HepG2 (cell line): ENCODE results near the gene LYST. TPM values are rescaled to one million over a fixed set of nuclear protein-coding genes. Genes with fewer than 3 reads are reported as not detected.

Experiments used
- ARID2 ChIP-seq: sonication (generic); formaldehyde crosslinking; IDR thresholded peaks from 2 replicates; pipeline ENCODE4 v1.8.1; 2022; ENCODE audit warnings: mild to moderate bottlenecking, missing genetic modification reagents, borderline replicate concordance
- MXD4 ChIP-seq: IDR thresholded peaks from 2 replicates; pipeline ENCODE4 v1.6.1; 2016; ENCODE audit warnings: mild to moderate bottlenecking, missing biosample characterization, missing genetic modification reagents
- PAX8 ChIP-seq: sonication (generic); formaldehyde crosslinking; IDR thresholded peaks from 2 replicates; pipeline ENCODE4 v1.8.0; 2022; ENCODE audit warnings: mild to moderate bottlenecking, missing genetic modification reagents, borderline replicate concordance
- SALL1 ChIP-seq: sonication (generic); formaldehyde crosslinking; IDR thresholded peaks from 2 replicates; pipeline ENCODE4 v1.8.0; 2022; ENCODE audit warnings: mild to moderate bottlenecking, missing genetic modification reagents
- SP5 ChIP-seq: IDR thresholded peaks from 2 replicates; pipeline ENCODE4 v1.6.1; 2016; ENCODE audit warnings: low read depth, borderline replicate concordance
- TAF1 ChIP-seq: sonication (generic); formaldehyde crosslinking; IDR thresholded peaks from 2 replicates; pipeline ENCODE4 v1.4.0; 2020; ENCODE audit warnings: missing genetic modification reagents
- TCF12 ChIP-seq, 2 experiments: fragments of 450-650 bp in 1 of 2; sonication (generic) in 1 of 2; formaldehyde crosslinking in 1 of 2; IDR thresholded peaks; 2 replicates each; pipeline versions ENCODE4 v1.6.1 to v1.8.0; 2017 to 2022; ENCODE audit warnings: antibody characterized with exemption in 1 of 2, mild to moderate bottlenecking in 1 of 2, missing genetic modification reagents in 1 of 2, moderate library complexity in 1 of 2
- ZNF317 ChIP-seq: sonication (generic); formaldehyde crosslinking; IDR thresholded peaks from 2 replicates; pipeline ENCODE4 v1.5.0; 2020; ENCODE audit warnings: mild to moderate bottlenecking, missing genetic modification reagents
- ZNF607 ChIP-seq: sonication (generic); formaldehyde crosslinking; IDR thresholded peaks from 2 replicates; pipeline ENCODE4 v1.5.1; 2020; ENCODE audit warnings: missing genetic modification reagents, mild to moderate bottlenecking, borderline replicate concordance
- ZSCAN31 ChIP-seq: sonication (generic); formaldehyde crosslinking; IDR thresholded peaks from 2 replicates; pipeline ENCODE4 v1.5.0; 2020; ENCODE audit warnings: low read depth, mild to moderate bottlenecking, missing genetic modification reagents
- polyA plus RNA-seq, 8 experiments: library from polyadenylated mRNA; depleted of rRNA in 3 of 8; stranded (reverse) in 7 of 8; unstranded in 1 of 8; fragments of >200 nt; fragmentation: Illumina TruSeq in 4 of 8; extraction: Trizol in 4 of 8; gene quantifications; 2 replicates each; pipeline versions ENCODE4 v1.2.1 to v1.2.3, GENCODE V29; 2011 to 2016; ENCODE audit warnings: low read depth in 4 of 8, missing spikeins in 1 of 8, mixed read lengths in 1 of 8; ENCODE audit not compliant: insufficient read depth in 1 of 8
- total RNA-seq, 5 experiments: library from RNA; depleted of rRNA; stranded (reverse); fragments of >200 nt; fragmentation: Illumina TruSeq; extraction: Trizol; gene quantifications; 2 replicates each; pipeline ENCODE4 v1.2.3, GENCODE V29; 2016; ENCODE audit warnings: low read depth in 1 of 5
- TF ChIP-seq, protein P1 (sequence below): sonication (generic); formaldehyde crosslinking; IDR thresholded peaks from 2 replicates; pipeline ENCODE4 v1.5.1; 2020; ENCODE audit warnings: mild to moderate bottlenecking, missing genetic modification reagents, borderline replicate concordance
- TF ChIP-seq, protein P2 (sequence below), 2 experiments: fragments of 450-650 bp in 1 of 2; sonication (generic) in 1 of 2; formaldehyde crosslinking in 1 of 2; IDR thresholded peaks; 2 replicates each; pipeline versions ENCODE4 v1.6.1 to v1.8.0; 2016 to 2022; ENCODE audit warnings: antibody characterized with exemption in 1 of 2, mild to moderate bottlenecking in 1 of 2, missing genetic modification reagents in 1 of 2

The LYST gene
- total and polyA plus RNA-seq, 2 of the 13 experiments (the other 11 are each of a cell fraction or from before 2014, with no cell fraction given) = 0.91 to 2.5 TPM

DNA sequence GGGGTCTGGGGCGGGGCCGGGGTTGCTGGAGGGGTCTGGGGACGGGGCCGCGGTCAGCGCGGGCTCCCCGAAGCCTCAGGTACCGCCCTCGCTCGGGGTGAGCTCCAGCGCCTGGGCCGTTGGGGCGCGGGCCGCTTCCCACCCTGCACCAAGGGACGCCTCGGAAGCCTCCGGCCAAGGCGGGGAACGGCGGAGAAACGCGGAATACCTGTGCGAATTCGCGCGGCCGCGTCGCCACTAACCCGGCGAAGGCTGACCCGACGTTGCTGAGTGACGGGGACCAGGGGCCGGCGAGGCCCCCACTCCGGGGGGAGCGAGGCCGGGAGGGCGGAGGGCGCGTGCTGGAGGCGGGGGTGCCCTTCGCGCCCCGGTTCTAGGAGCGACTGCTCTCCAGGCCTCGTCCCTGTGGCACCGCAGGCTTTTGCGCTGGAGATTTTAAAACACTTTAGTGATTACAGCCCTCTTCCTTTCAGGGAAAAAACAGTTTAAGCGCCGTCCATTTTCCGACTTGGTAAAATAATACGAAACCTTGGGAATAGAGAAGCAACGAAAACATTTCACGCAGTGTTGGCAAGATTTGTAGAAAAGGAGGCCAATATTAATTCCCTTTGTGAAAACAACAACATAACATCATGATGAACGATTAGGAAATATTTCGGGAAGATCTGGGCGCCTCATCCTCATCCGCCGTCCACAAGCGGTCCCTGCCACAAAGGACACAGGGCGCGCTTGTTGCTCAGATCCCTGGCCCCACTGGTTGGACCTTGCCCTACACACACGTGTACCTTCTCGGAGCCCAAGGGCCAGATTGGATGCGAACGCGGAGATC lies 216.2 kb downstream of the LYST start (continued):
- peak; percentile 62; the same call in 1 of the 2 replicates for TF ChIP-seq SP5
- peak; percentile 66; the same call in 1 of the 2 replicates for TF ChIP-seq ZNF317 (CRISPR knock-in tag)
- TF ChIP-seq, protein P1, sequence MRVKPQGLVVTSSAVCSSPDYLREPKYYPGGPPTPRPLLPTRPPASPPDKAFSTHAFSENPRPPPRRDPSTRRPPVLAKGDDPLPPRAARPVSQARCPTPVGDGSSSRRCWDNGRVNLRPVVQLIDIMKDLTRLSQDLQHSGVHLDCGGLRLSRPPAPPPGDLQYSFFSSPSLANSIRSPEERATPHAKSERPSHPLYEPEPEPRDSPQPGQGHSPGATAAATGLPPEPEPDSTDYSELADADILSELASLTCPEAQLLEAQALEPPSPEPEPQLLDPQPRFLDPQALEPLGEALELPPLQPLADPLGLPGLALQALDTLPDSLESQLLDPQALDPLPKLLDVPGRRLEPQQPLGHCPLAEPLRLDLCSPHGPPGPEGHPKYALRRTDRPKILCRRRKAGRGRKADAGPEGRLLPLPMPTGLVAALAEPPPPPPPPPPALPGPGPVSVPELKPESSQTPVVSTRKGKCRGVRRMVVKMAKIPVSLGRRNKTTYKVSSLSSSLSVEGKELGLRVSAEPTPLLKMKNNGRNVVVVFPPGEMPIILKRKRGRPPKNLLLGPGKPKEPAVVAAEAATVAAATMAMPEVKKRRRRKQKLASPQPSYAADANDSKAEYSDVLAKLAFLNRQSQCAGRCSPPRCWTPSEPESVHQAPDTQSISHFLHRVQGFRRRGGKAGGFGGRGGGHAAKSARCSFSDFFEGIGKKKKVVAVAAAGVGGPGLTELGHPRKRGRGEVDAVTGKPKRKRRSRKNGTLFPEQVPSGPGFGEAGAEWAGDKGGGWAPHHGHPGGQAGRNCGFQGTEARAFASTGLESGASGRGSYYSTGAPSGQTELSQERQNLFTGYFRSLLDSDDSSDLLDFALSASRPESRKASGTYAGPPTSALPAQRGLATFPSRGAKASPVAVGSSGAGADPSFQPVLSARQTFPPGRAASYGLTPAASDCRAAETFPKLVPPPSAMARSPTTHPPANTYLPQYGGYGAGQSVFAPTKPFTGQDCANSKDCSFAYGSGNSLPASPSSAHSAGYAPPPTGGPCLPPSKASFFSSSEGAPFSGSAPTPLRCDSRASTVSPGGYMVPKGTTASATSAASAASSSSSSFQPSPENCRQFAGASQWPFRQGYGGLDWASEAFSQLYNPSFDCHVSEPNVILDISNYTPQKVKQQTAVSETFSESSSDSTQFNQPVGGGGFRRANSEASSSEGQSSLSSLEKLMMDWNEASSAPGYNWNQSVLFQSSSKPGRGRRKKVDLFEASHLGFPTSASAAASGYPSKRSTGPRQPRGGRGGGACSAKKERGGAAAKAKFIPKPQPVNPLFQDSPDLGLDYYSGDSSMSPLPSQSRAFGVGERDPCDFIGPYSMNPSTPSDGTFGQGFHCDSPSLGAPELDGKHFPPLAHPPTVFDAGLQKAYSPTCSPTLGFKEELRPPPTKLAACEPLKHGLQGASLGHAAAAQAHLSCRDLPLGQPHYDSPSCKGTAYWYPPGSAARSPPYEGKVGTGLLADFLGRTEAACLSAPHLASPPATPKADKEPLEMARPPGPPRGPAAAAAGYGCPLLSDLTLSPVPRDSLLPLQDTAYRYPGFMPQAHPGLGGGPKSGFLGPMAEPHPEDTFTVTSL = no peak; the same call in 1 of the 2 replicates
- TF ChIP-seq MXD4 (CRISPR knock-in tag) = peak; percentile 96; the same call in 1 of the 2 replicates
- no peak for TF ChIP-seq ARID2 (CRISPR knock-in tag)
- peak; percentile 84 for TF ChIP-seq TAF1 (CRISPR knock-in tag)
- TF ChIP-seq, protein P2, sequence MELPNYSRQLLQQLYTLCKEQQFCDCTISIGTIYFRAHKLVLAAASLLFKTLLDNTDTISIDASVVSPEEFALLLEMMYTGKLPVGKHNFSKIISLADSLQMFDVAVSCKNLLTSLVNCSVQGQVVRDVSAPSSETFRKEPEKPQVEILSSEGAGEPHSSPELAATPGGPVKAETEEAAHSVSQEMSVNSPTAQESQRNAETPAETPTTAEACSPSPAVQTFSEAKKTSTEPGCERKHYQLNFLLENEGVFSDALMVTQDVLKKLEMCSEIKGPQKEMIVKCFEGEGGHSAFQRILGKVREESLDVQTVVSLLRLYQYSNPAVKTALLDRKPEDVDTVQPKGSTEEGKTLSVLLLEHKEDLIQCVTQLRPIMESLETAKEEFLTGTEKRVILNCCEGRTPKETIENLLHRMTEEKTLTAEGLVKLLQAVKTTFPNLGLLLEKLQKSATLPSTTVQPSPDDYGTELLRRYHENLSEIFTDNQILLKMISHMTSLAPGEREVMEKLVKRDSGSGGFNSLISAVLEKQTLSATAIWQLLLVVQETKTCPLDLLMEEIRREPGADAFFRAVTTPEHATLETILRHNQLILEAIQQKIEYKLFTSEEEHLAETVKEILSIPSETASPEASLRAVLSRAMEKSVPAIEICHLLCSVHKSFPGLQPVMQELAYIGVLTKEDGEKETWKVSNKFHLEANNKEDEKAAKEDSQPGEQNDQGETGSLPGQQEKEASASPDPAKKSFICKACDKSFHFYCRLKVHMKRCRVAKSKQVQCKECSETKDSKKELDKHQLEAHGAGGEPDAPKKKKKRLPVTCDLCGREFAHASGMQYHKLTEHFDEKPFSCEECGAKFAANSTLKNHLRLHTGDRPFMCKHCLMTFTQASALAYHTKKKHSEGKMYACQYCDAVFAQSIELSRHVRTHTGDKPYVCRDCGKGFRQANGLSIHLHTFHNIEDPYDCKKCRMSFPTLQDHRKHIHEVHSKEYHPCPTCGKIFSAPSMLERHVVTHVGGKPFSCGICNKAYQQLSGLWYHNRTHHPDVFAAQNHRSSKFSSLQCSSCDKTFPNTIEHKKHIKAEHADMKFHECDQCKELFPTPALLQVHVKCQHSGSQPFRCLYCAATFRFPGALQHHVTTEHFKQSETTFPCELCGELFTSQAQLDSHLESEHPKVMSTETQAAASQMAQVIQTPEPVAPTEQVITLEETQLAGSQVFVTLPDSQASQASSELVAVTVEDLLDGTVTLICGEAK (IDR thresholded peaks at IDR 0.05) = no peak
- TF ChIP-seq, protein P2 (CRISPR knock-in tag; IDR thresholded peaks at IDR 0.05) = peak; percentile 89
- TF ChIP-seq ZSCAN31 (CRISPR knock-in tag) = no peak
- no peak for TF ChIP-seq PAX8 (CRISPR knock-in tag)
- no peak for TF ChIP-seq TCF12 (IDR thresholded peaks at IDR 0.05)
- TF ChIP-seq TCF12 (CRISPR knock-in tag; IDR thresholded peaks at IDR 0.05) = no peak
- peak; percentile 73 for TF ChIP-seq ZNF607 (CRISPR knock-in tag)
- TF ChIP-seq SALL1 (CRISPR knock-in tag) = peak; percentile 97
